Mesodermal cell (in vitro differentiated cells): ENCODE measurements around the gene ANAPC1.
A peak's percentile ranks its signal among the peaks of the same experiment; 100 is the strongest.
"Not testable (repeated sequence)": the region's sequence is repeated elsewhere in the genome, so short reads cannot be mapped to it uniquely, and the experiment has no call there.

Experiments
- H3K27ac ChIP-seq: 2 replicates; pipeline ENCODE4 v1.7.0; 2013; ENCODE audit warnings: mild to moderate bottlenecking, low read depth, low read length, moderate library complexity; ENCODE audit not compliant: severe bottlenecking
- H3K36me3 ChIP-seq: 2 replicates; pipeline ENCODE4 v1.7.1; 2013; ENCODE audit warnings: mild to moderate bottlenecking, low read length, moderate library complexity; ENCODE audit not compliant: control insufficient read depth, insufficient read depth
- H3K4me1 ChIP-seq: one replicate; pipeline ENCODE4 v1.7.1; 2013; ENCODE audit warnings: mild to moderate bottlenecking, low read length; ENCODE audit not compliant: insufficient read depth, control insufficient read depth, poor library complexity, severe bottlenecking
- H3K4me3 ChIP-seq: 2 replicates; pipeline ENCODE4 v1.7.0; 2013; ENCODE audit warnings: low read length, control low read depth, mild to moderate bottlenecking; ENCODE audit not compliant: insufficient read depth, poor library complexity, severe bottlenecking; ENCODE audit errors: extremely low read depth
- H3K9me3 ChIP-seq: 2 replicates; pipeline ENCODE4 v1.7.1; 2013; ENCODE audit warnings: mild to moderate bottlenecking, low read length, moderate library complexity; ENCODE audit not compliant: control insufficient read depth
- WGBS, 2 experiments: methylation state at CpG; one replicate each; pipeline ENCODE4 v1.1.5; 2013; ENCODE audit warnings: missing lambda C conversion rate in 2 of 2; ENCODE audit not compliant: insufficient coverage in 2 of 2; 5-methylcytosine and 5-hydroxymethylcytosine counted together

Gene ANAPC1

GRCh38 chr2:111918383-111918806 lies 34.4 kb upstream of the ANAPC1 start:
- H3K4me3 ChIP-seq: no peak overlapping the region
- H3K36me3 ChIP-seq: no peaks in the 10 kb centered on the region
- H3K27ac ChIP-seq: no peak overlapping the region
- H3K4me1 ChIP-seq: peaks cover 4% of the 10 kb centered on the region
- 88% methylated on average over 1 of the region's 1 CpG; no CpG with 5 or more reads in 1 of the 2 experiments for WGBS, 2 experiments
- no peaks in the 10 kb centered on the region for H3K9me3 ChIP-seq

GRCh38 chr2:111917106-111917505 lies 33.1 kb upstream of the ANAPC1 start:
- WGBS, 2 experiments: 100% methylated on average over 2 of the region's 3 CpGs; no CpG with 5 or more reads in 1 of the 2 experiments
- Histone ChIP-seq H3K27ac (no peak overlapping the region), H3K36me3 (no peaks in the 10 kb centered on the region), H3K9me3 (no peaks in the 10 kb centered on the region), H3K4me1 (peaks cover 4% of the 10 kb centered on the region), H3K4me3 (no peak overlapping the region)

GRCh38 chr2:111912547-111912946 lies 28.6 kb upstream of the ANAPC1 start:
- H3K4me3 ChIP-seq: no peak overlapping the region
- no CpG with 5 or more reads among the region's 2 CpGs for WGBS, 2 experiments
- peaks cover 12% of the 10 kb centered on the region for H3K4me1 ChIP-seq
- no peak overlapping the region for H3K27ac ChIP-seq
- no peaks in the 10 kb centered on the region for H3K9me3 ChIP-seq
- no peaks in the 10 kb centered on the region for H3K36me3 ChIP-seq

- 100% methylated on average over 1 to 2 of the region's 7 CpGs for WGBS, 2 experiments
- peaks cover 21% of the 10 kb centered on the region for H3K4me1 ChIP-seq
- H3K27ac ChIP-seq, H3K36me3 ChIP-seq, H3K4me3 ChIP-seq, H3K9me3 ChIP-seq: not testable (repeated sequence)
Observed at GRCh38 chr2:111911295-111911977, 27.4 kb upstream of the ANAPC1 start.

- H3K36me3 ChIP-seq: no peaks in the 10 kb centered on the region
- H3K9me3 ChIP-seq: no peaks in the 10 kb centered on the region
- no peak overlapping the region for H3K4me3 ChIP-seq
- no peak overlapping the region for H3K27ac ChIP-seq
- WGBS, 2 experiments: 100% methylated on average over 1 of the region's 2 CpGs; no CpG with 5 or more reads in 1 of the 2 experiments
- H3K4me1 ChIP-seq: peaks cover 27% of the 10 kb centered on the region
Observed at GRCh38 chr2:111910609-111911277, 26.8 kb upstream of the ANAPC1 start.

GRCh38 chr2:111909997-111910396 lies 26.0 kb upstream of the ANAPC1 start:
- WGBS, 2 experiments: 93% methylated on average over 2 to 4 of the region's 4 CpGs
- not testable (repeated sequence) for H3K9me3 ChIP-seq, H3K4me3 ChIP-seq, H3K36me3 ChIP-seq
- peak overlapping the region; percentile 81 for H3K27ac ChIP-seq
- peaks cover 27% of the 10 kb centered on the region for H3K4me1 ChIP-seq

- Histone ChIP-seq H3K9me3 (no peaks in the 10 kb centered on the region), H3K36me3 (no peaks in the 10 kb centered on the region), H3K4me1 (peaks cover 27% of the 10 kb centered on the region), H3K27ac (peak overlapping the region; percentile 81), H3K4me3 (no peak overlapping the region)
- 60% methylated on average over 3 of the region's 3 CpGs; no CpG with 5 or more reads in 1 of the 2 experiments for WGBS, 2 experiments
Observed at GRCh38 chr2:111909079-111909478, 25.1 kb upstream of the ANAPC1 start.

GRCh38 chr2:111908578-111908977 lies 24.6 kb upstream of the ANAPC1 start:
- Histone ChIP-seq H3K9me3 (no peaks in the 10 kb centered on the region), H3K27ac (peak overlapping the region; percentile 81), H3K36me3 (no peaks in the 10 kb centered on the region), H3K4me1 (peaks cover 27% of the 10 kb centered on the region), H3K4me3 (no peak overlapping the region)
- WGBS, 2 experiments: no CpG with 5 or more reads among the region's 1 CpG

GRCh38 chr2:111905990-111906735 lies 22.2 kb upstream of the ANAPC1 start:
- WGBS, 2 experiments: 44 to 60% methylated on average over 2 to 4 of the region's 4 CpGs

GRCh38 chr2:111905475-111905869 lies 21.5 kb upstream of the ANAPC1 start:
- not testable (repeated sequence) for H3K4me3 ChIP-seq, H3K36me3 ChIP-seq, H3K9me3 ChIP-seq, H3K27ac ChIP-seq
- peaks cover 27% of the 10 kb centered on the region for H3K4me1 ChIP-seq
- WGBS, 2 experiments: 91 to 92% methylated on average over 7 to 8 of the region's 9 CpGs

More at GRCh38 chr2:111905990-111906735, 22.2 kb upstream of the ANAPC1 start:
- H3K36me3 ChIP-seq: no peaks in the 10 kb centered on the region
- H3K27ac ChIP-seq: peak overlapping the region; percentile 38
- peaks cover 27% of the 10 kb centered on the region for H3K4me1 ChIP-seq
- no peaks in the 10 kb centered on the region for H3K9me3 ChIP-seq
- no peak overlapping the region for H3K4me3 ChIP-seq
